HG03442 (cell line): ENCODE measurements around the gene MYRF.

Source experiments
- ATAC-seq: cut with Tn5 transposase; IDR thresholded peaks from one replicate; pipeline ENCODE4 v1.9.1; 2021; ENCODE audit warnings: mild to moderate bottlenecking, moderate library complexity; ENCODE audit not compliant: unreplicated experiment

The MYRF gene

GRCh38 chr11:61752117-61752924 lies at the start of gene MYRF:
Gene MYRF, plus strand, starts transcription at chr11:61752636. Its CDS starts 109 bp downstream, at chr11:61752745.
- no peak for ATAC-seq

GRCh38 chr11:61702701-61703312 lies 49.6 kb upstream of the MYRF start:
- ATAC-seq, result no peak

GRCh38 chr11:61704838-61705237 lies 47.6 kb upstream of the MYRF start:
- ATAC-seq, result no peak

- ATAC-seq, result no peak
These were observed 45.7 kb upstream of the MYRF start for GRCh38 chr11:61706452-61707400.

GRCh38 chr11:61707574-61707973 lies 44.9 kb upstream of the MYRF start:
- ATAC-seq, result no peak

DNA sequence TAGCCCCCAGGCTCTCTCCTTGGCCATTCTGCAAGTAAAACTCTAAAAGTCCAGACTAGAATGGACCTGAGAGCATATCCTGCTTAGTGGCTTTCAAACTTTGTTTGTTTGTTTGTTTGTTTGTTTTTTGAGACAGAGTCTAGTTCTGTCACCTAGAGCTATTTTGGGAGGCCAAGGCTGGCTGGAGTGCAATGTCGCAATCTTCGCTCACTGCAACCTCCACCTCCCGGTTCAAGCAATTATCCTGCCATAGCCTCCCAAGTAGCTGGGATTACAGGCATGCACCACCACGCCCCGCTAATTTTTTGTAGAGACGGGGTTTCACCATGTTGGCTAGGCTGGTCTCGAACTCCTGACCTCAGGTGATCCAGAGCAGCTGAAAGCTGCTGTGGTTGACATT lies 43.3 kb upstream of the MYRF start:
- ATAC-seq, result no peak

GRCh38 chr11:61709572-61709971 lies 42.9 kb upstream of the MYRF start:
- ATAC-seq, result no peak

- no peak for ATAC-seq
These were observed 42.4 kb upstream of the MYRF start for GRCh38 chr11:61710019-61710418.

DNA sequence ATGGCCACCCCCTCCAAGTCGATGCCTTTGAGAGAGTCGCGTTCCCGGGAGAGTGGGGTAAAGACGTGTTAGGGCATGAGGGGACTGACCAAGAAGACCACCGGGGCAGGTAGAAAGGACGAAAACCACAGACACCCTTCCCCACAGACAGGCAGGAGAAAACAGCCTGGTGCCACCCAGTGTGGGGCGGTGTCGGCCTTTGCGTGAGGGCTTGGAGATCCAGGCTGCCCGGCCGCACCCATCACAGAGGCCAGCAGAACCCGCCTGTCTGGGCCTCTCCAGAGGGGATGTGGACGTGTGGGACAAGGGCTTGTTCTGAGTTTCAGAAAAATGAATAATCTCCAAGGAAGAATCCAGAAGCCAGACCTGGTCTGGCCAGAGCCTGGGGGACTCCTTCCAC lies 41.4 kb upstream of the MYRF start:
- no peak for ATAC-seq

DNA sequence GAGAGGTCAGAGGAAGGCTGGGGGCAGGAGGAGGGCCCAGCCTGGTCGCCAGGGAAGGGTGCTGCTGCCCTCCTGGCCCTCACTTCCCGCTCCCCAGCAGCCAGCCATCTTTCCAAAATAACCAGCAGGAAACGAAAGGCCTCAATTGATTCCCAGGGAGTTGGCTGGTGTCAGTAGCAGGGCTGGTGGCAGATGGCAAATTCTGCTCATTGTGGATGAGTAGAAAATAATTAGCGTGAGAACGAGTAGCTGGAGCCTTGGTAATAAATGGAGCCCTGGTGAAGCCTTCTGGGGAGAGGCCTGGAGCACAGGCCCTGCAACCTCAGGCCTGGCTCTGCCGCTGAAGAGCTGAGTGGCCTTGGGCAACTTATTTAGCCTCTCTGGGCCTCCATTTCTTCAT lies 40.9 kb upstream of the MYRF start:
- no peak for ATAC-seq

- no peak for ATAC-seq
These were observed 40.1 kb upstream of the MYRF start for GRCh38 chr11:61712314-61712713.

DNA sequence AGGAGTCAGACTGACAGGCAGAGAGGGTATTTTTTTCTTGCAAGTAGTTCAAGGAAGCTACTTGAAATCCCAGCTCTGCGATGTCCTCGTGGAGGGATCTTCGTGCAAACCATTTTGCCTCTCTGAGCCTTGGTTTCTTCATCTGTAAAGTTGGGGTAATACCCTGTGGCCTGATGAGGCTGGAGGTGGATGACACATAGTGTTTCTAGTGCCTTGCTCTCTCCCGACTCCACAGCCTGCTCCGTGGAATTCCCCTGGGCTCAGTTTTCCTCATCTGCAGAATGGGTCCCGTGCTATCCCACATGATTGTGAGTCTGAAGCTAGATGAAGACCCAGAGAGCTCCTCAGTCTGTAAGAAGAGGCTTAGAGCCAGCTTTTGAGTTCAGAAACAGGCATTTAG lies 39.6 kb upstream of the MYRF start:
- ATAC-seq, result no peak

DNA sequence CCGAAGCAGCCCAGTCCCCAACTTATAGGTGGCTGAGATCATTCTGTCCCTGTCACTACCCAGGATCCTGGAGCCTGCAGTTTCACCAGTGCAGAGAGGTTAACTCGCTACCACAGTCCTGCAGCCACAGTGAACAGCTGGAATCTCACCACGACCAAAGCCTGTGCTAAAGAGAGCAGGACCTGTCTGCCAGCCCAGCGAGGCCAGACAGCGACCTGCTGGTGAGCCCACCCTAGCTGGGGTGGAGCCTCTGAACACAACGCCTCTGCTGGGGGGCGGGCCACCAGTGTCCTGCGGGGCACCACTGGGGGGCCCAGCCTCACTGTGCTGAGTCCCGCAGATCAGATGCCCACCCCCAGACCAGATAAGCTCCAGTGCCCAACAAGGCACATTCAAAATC lies 39.0 kb upstream of the MYRF start:
- no peak for ATAC-seq

DNA sequence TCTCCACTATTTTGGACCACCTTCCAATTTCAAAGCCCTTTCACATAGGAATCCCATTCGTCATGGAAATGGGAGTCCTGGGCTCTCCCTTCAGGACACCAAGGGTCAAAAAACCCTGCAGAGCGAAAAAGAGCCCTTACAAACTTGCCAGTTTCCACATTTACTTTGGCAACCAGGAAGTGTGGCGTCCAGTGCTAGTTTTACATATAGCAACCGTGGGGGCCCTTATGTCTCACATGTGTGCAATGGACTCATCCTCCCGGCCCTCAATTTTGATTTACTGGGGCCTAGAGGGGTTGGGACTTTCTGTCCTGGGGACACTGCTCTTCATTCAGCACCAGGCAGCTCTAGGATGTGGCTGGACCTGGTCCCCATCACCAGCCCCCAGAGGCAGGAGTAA lies 38.5 kb upstream of the MYRF start:
- ATAC-seq, result no peak

GRCh38 chr11:61714316-61714715 lies 38.1 kb upstream of the MYRF start:
- no peak for ATAC-seq

GRCh38 chr11:61714916-61715315 lies 37.5 kb upstream of the MYRF start:
- no peak for ATAC-seq

DNA sequence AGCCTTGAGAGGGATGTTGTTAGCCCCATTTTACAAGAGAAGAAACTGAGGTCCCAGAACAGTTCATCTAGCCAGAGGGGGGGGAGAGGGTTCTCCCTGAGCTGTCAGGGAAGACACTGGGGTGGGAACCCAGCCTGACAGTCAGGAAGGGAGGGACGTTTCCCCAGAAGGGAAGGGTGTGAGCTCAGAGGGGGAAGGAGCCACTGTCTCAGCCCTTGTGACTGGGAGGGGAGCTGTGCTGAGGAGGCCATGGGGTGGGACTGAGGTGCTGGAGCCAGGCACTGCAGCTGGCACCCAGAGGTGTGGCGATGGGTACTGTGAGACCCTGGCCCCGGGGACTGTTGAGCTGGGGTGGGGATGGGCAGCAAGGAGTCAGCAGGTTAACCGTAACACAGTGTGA lies 36.6 kb upstream of the MYRF start:
- ATAC-seq, result no peak

- ATAC-seq, result no peak
These were observed 35.8 kb upstream of the MYRF start for GRCh38 chr11:61716478-61717285.

- ATAC-seq, result no peak
These were observed 35.0 kb upstream of the MYRF start for GRCh38 chr11:61717286-61718033.

- ATAC-seq, result no peak
These were observed 34.3 kb upstream of the MYRF start for GRCh38 chr11:61718046-61718531.
